Activated T-cell treated with anti-CD3 and anti-CD28 coated beads, Interleukin-2, amount 50 U/mL, for 4 hours (primary cell): ENCODE measurements around the gene SLC19A1. TPM values are rescaled to one million over a fixed set of nuclear protein-coding genes. Genes with fewer than 3 reads are reported as not detected.

Experiments used
- ATAC-seq, 2 donors: fragments of 200-7000 bp; cut with Tn5 transposase; one replicate each; pipeline ENCODE4 v1.10.0; 2021
- DNase-seq: peaks from one replicate; pipeline ENCODE4 v3.0.0-alpha.2; 2020
- H3K27me3 Mint-ChIP-seq: one replicate; pipeline ENCODE4 v1.8.0; 2021; ENCODE audit warnings: low read depth, mixed read lengths
- H3K36me3 Mint-ChIP-seq: one replicate; pipeline ENCODE4 v1.8.0; 2022; ENCODE audit warnings: mixed read lengths; ENCODE audit not compliant: insufficient read depth
- H3K4me1 Mint-ChIP-seq: one replicate; pipeline ENCODE4 v1.8.0; 2021; ENCODE audit warnings: low read depth, mixed read lengths
- H3K4me3 Mint-ChIP-seq: one replicate; pipeline ENCODE4 v1.8.0; 2021; ENCODE audit warnings: mild to moderate bottlenecking, moderate library complexity, mixed read lengths
- H3K9me3 Mint-ChIP-seq: one replicate; pipeline ENCODE4 v1.8.0; 2021; ENCODE audit warnings: mixed read lengths
- total RNA-seq, 3 donors: library from RNA; stranded (reverse); gene quantifications; one replicate each; pipeline ENCODE4 v1.2.1, GENCODE V29; 2021

The SLC19A1 gene
- total RNA-seq, 3 donors from 2014 or later, result 69.0 to 94.9 (median 77.7) TPM

DNA sequence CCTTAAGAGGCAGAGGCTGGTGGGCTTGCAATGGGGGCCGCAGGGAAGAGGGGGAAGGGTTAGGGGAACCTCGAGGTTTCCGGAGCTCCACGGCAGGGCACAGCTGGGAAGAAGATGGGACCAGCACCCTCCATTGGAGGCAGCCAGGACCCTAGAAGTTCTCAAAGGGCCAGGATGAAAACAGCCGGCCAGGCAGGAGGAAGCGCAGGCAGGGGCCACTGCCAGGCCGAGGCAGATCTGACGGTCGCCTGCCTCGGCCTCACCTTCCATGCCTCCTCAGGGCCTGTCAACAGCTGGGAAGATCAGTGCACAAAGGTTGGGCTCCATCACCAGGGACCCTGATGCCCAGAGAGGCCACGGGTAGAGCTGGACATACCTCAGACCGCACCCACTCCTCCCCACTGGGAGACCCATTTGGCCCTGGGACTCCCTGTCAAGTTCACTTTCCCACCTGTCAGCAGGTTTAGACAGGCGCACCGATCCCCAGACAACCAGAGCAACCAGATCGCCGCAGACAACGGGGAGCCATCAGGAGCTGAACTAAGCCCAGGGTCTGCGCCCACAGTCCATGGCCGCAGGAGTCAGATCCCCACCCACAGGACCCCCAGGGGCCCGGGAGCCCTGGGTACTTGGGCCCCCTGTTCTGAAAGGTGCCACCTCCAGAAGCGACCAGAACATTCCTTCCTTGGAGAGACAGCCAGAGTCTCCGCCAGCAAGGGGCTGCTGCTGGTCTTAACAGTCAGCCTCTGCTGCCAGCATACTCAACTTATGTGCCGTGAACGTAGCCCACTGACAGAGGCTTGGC lies 2.2 kb downstream of the SLC19A1 start:
- Mint-ChIP-seq H3K4me3 (peak overlapping the region; percentile 83), H3K9me3 (no peaks in the 10 kb centered on the region), H3K27me3 (no peaks in the 10 kb centered on the region), H3K36me3 (peaks cover 2% of the 10 kb centered on the region), H3K4me1 (peaks cover 15% of the 10 kb centered on the region)
- peak; percentile 4 for DNase-seq
- ATAC-seq, result no peak

DNA sequence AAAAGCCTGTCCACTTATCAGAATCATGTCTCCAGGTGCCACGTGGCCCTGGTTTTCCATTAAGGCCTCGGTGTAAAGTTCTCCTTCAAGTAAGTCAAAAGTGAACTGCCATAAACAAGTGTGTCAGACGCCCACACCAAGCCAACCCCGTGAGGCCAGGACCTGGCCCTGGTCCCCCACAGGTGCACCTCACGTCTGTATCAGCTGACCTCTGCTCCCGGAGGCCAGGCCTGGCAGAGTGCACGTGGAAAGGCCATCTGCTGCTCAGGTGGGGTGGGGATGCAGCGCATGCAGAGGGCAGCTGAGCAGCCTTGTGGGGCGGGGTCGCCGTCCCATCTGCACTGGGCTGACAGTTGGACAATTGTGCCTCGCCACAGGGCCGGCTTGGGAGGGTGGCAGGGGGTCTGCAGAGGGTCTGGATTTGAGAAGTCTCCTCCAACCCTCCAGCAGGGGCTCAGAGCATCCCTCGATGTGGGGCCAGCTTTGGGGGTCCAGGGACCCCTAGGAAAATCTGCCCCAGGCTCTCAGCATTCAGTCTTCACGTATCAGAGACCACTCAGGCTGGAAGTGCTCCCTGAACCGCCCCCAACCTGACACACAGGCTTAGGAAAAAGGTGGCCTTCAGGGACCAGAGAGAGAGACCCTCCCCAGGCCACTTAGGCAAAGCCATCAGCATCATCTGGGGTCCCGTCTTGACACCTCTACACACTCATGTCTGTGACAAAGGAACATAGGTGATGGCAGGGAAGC lies 3.0 kb downstream of the SLC19A1 start:
- Mint-ChIP-seq H3K27me3 (no peaks in the 10 kb centered on the region), H3K4me1 (peaks cover 15% of the 10 kb centered on the region), H3K4me3 (no peak overlapping the region), H3K9me3 (no peaks in the 10 kb centered on the region), H3K36me3 (peaks cover 2% of the 10 kb centered on the region)
- DNase-seq, result no peak
- no peak for ATAC-seq

DNA sequence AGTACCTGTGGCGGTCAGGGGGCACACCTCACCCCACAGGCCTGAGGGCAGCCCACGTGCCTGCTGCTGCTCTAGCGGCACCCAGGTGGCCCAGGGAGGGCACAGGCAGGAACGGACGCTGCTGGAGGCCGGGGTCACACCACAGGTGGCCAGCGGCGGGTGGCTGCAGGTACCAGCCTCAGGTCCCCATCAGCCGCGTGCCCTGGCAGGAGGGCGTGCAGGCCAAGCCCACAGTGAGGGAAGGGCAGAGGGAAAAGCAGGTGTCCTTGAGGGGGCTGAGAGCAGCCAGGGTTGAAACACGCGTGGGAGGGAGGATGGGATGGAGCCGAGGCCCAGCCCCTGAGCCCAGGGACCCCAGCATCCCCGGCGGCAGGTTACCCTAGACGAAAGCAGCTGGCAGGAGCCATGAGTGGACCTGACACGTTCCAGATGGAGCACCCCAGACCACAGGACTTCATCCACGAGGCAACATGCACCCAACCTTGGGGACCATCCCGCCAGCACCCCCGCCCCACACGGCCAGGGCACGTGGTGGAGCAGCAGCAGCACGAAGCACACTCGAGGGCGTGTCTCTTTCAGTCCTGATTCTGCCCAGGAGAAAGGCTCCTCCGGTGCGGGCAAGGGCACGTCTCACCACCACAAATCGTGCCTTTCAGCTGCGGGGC lies 3.7 kb downstream of the SLC19A1 start:
- Mint-ChIP-seq H3K36me3 (peaks cover 2% of the 10 kb centered on the region), H3K9me3 (no peaks in the 10 kb centered on the region), H3K4me1 (peaks cover 14% of the 10 kb centered on the region), H3K27me3 (no peaks in the 10 kb centered on the region), H3K4me3 (no peak overlapping the region)
- no peak for ATAC-seq
- no peak for DNase-seq

DNA sequence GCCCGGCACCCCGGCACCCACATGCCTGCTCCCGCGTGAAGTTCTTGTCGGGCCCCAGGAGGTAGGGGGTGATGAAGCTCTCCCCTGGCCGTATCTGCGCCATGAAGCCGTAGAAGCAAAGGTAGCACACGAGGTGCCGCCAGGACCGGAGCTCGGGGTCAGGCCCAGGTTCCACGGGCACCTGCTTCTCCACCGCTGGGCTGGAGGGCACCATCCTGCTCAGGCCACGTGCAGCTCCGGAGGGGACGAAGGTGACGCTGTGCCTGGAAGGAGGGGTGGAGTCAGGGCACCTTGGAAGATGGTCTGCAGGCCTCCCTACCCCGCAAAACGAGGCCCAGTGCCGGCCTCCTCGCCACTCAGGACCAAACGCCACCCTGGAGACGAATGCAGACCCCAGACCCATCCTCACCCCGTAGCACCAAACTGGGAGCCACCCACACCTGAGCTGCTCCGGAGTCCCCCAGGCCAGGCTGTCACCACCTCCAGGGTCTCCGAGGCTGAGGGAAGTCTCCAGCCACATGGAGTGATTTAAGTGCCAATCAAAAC lies 4.4 kb downstream of the SLC19A1 start:
- ATAC-seq (no peak), DNase-seq (no peak)
- Mint-ChIP-seq H3K27me3 (no peaks in the 10 kb centered on the region), H3K36me3 (peaks cover 2% of the 10 kb centered on the region), H3K4me1 (peaks cover 18% of the 10 kb centered on the region), H3K9me3 (no peaks in the 10 kb centered on the region), H3K4me3 (no peak overlapping the region)

DNA sequence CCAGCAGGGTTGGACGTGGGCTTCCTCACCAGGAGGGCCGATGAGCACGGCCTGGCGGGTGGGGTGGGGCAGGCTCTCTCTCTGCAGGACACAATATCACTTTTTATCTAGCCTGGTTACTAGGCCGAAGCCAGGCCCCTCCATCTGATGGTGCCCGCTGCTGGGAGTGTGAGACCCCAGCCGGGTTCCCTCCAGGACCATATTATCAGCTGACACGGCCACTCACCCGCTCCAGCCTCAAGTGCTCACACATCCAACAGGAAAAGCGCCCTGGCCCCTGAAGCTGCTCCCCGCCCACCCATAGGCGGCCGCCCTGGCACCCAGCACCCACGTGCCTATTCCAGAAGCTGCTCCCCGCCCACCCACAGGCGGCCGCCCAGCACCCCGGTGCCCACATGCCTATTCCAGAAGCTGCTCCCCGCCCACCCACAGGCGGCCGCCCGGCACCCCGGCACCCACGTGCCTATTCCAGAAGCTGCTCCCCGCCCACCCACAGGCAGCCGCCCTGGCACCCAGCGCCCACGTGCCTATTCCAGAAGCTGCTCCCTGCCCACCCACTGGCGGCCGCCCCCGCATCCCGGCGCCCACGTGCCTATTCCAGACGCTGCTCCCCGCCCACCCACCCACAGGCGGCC lies 5.0 kb downstream of the SLC19A1 start:
- Mint-ChIP-seq H3K36me3 (peaks cover 4% of the 10 kb centered on the region), H3K27me3 (no peaks in the 10 kb centered on the region), H3K4me3 (no peak overlapping the region), H3K4me1 (peaks cover 22% of the 10 kb centered on the region), H3K9me3 (no peaks in the 10 kb centered on the region)
- ATAC-seq, result no peak
- no peak for DNase-seq

DNA sequence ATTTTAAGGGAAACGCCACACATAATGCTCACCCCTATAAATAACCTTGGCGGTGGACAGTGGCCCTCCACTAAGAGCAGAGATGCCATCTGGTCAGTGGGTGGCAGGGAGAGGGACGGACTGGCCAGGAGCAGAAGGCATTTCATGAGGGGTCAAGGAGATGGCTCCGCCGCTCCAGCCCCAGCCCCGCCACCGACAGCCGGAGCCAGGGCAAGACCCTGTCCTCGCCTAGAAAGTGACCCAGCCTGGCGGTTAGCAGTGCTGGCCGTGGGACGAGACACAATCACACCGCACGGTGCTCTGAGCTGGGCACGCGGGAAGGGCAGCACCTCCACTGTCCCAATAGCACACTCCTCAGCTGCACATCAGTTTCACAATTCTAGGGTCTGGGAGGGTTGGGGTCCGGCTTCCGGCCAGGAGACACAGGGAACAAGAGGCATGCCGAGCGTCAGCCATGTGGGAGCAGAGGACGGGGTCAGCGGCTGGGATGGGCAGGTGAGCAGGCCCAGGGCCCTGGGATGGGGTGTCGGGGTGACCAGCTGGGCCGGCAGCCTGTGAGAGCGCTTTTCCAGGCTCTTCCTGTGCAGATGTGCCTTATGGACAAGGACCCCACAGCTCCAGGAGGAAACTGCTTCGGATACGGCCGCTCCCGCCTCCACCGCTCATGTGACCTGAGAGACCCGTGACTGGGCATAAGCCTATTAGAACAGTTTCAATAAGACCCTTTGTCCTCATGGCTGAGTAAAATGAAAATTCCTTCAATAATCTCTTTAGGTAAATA lies 5.7 kb downstream of the SLC19A1 start:
- DNase-seq, result no peak
- no peak for ATAC-seq
- H3K27me3 Mint-ChIP-seq, result no peaks in the 10 kb centered on the region
- peaks cover 22% of the 10 kb centered on the region for H3K4me1 Mint-ChIP-seq
- H3K4me3 Mint-ChIP-seq, result no peak overlapping the region
- no peaks in the 10 kb centered on the region for H3K9me3 Mint-ChIP-seq
- peaks cover 4% of the 10 kb centered on the region for H3K36me3 Mint-ChIP-seq

DNA sequence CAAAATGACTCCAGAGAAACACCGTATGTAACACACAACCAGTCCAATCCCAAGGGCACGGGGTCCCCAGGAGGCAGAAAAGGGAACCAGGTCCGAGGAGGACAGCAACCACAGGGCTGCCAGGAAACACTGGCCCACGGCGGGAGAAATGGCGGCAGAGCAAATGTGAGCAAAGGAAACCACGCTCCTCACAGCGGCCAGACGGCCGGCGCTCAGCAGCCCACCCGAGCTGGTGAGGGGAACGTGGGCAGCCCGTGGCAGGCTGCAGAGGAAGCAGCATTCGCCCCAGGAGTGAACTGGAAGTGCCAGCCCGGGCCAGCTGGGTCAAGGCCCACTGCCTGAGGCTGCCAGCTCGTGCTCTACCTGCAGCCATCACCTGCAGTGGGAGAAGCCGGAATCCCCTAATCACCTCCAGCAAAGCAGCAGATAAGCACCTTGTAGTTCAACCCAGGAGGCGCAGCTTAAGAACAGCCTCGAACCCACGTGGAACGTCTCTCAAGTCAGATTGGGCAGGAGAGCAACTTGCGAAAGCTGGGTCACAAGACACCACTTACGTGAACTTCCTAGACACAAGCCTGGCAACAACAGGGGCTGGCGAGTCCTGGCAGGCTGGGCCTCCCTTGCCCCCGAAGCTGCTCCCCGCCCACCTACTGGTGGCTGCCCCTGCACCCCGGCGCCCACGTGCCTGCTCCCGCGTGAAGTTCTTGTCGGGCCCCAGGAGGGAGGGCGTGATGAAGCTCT lies 6.7 kb downstream of the SLC19A1 start:
- ATAC-seq, result no peak
- Mint-ChIP-seq H3K4me3 (no peak overlapping the region), H3K9me3 (no peaks in the 10 kb centered on the region), H3K27me3 (no peaks in the 10 kb centered on the region), H3K36me3 (peaks cover 4% of the 10 kb centered on the region), H3K4me1 (peaks cover 16% of the 10 kb centered on the region)
- no peak for DNase-seq

DNA sequence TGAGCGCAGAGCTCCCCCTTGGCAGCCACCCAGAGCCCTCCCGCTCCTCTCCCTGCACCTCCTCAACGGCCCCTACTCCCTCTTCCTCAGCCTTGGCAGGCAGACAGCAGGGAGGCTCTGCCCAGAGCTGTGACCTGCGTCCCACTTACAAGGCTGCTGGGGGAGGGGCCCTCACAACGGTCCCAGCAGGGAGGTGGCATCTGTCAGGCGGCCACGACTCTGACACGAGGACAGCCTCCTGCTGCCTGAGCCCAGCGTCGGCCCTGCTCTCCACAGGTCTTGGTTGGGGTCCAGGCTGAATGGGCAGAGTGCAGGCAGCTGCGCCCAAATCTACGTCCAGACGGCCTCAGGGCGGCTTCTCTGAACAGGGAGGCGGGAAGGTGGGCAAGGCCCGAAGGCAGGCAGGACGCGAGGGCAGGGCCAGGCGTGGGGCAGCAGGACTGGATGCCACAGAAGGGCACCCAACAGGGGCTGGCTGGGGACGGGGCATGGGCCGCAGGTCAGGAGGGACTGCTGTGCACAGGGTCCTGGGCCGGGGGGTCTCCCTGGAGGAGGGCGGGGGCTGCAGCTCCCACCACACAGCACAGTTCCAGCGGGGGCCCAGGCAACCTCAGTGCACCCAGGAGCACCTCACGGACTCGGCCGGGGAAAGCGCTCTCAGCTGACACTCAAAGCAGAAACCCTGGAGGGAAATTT lies 7.5 kb downstream of the SLC19A1 start:
- no peak for DNase-seq

DNA sequence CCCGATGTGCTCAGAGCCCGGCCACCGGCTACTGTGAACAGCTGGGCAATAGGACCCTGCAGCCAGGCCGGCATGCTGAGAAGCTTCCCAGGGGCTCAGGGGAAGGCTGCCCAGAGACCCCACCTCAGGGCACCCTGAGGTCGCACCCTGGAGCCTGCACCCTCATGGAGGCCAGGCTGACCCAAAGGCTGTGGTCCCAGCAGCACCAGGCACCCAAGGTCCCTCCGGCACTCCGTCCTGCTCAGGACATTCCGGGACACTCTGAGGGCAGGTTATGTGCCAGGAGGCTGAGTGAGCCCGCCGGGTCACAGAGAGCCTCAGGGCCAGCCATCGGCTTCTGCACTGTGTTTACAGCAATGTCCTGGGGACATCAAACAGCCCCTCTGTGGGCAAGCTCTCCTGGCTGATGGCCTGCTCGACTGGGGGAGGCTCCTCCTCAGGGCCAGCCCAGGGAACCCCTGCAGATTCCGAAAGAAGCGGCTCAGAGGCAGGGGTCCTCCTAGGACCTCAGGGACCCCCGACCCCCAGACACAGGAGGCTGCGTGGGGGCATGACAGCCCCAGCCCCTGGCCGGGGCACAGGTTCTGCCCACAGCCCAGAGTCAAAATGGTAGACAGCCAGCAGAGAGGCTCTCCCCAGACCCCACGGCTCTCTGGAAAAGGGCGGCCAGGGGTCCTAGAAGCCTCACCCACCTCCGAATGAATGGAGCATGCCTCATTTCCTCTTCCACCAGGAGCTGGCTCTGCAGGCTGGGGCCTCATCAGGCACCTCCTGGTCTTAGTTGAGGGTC lies 8.2 kb downstream of the SLC19A1 start:
- no peaks in the 10 kb centered on the region for H3K9me3 Mint-ChIP-seq
- DNase-seq (no peak), ATAC-seq (no peak)
- peaks cover 12% of the 10 kb centered on the region for H3K4me1 Mint-ChIP-seq
- peaks cover 4% of the 10 kb centered on the region for H3K36me3 Mint-ChIP-seq
- H3K27me3 Mint-ChIP-seq, result no peaks in the 10 kb centered on the region
- no peak overlapping the region for H3K4me3 Mint-ChIP-seq

More for the DNA sequence above, 7.5 kb downstream of the SLC19A1 start:
- no peak for ATAC-seq
- H3K4me3 Mint-ChIP-seq, result no peak overlapping the region
- peaks cover 12% of the 10 kb centered on the region for H3K4me1 Mint-ChIP-seq
- H3K36me3 Mint-ChIP-seq, result peaks cover 4% of the 10 kb centered on the region
- H3K9me3 Mint-ChIP-seq, result no peaks in the 10 kb centered on the region
- no peaks in the 10 kb centered on the region for H3K27me3 Mint-ChIP-seq

DNA sequence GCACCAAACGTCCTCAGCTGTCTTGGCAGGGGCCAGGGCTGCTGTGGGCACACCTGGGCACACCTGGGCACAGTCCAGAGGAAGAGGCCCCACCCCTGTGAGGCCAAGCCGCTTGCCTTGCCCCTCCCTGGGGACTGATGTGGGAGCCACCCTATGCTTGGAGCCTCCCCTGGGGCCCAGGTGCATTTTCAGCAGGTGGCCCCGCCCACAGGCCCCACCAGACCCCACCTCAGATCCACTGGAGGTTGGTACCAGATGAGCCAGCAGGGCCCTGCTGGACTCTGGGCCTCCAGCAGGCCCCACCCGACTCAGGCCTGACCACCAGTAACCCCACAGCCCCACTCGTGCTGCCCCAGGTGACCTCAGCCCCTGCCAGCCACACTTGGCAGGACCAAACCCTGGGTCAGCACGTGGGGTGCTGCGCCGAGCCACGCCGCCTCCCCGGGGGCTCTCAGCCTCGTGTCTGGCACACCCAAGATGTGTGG lies 8.8 kb downstream of the SLC19A1 start:
- Mint-ChIP-seq H3K4me1 (peaks cover 12% of the 10 kb centered on the region), H3K9me3 (no peaks in the 10 kb centered on the region), H3K36me3 (peaks cover 4% of the 10 kb centered on the region), H3K4me3 (no peak overlapping the region), H3K27me3 (no peaks in the 10 kb centered on the region)
- no peak for DNase-seq
- no peak for ATAC-seq

DNA sequence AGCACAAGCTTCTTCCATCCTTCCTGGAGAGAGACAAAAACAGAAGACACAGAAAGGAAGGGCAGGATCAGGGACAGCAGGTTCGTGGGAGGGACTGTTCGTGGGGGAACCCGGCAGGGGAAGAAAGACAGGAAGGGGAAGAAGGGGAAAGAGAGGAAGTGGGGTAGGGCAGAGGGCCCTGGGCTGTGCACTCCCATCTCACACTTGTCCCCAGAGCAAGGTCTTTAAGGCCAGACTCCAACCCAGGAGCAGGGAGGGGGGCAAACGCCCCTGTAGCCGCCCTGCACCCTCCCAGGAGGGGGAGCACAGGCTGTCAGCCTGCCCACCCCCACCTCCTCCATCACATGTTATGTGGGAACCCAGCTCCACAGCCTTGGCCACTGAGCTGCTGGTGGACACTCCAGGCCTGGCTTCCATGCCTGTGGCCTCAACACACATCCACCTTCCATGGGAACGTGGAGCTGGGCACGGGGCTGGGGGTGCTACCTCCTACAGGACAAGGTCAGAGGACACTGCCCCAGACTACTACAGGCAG lies 9.3 kb downstream of the SLC19A1 start:
- Mint-ChIP-seq H3K27me3 (no peaks in the 10 kb centered on the region), H3K4me3 (peak overlapping the region; percentile 9), H3K4me1 (peaks cover 12% of the 10 kb centered on the region), H3K9me3 (no peaks in the 10 kb centered on the region), H3K36me3 (peaks cover 6% of the 10 kb centered on the region)
- ATAC-seq, result no peak
- DNase-seq, result no peak
